WTC11 (cell line): ENCODE measurements around the gene SLFN5.

Experiments used
- FOXP4 ChIP-seq: sonication (generic); formaldehyde crosslinking; IDR thresholded peaks from 2 replicates; pipeline ENCODE4 v1.8.0; 2022; ENCODE audit warnings: mild to moderate bottlenecking, missing genetic modification reagents
- IRF1 ChIP-seq: sonication (generic); formaldehyde crosslinking; IDR thresholded peaks from 2 replicates; pipeline ENCODE4 v1.8.0; 2023; ENCODE audit warnings: missing genetic modification reagents
- MXD4 ChIP-seq: fragments of 250-450 bp; sonication (Bioruptor Pico); IDR thresholded peaks from 2 replicates; pipeline ENCODE4 v1.8.0; 2021; ENCODE audit warnings: mild to moderate bottlenecking, moderate library complexity, borderline replicate concordance
- RELA ChIP-seq: sonication (generic); formaldehyde crosslinking; IDR thresholded peaks from 2 replicates; pipeline ENCODE4 v1.8.1; 2022; ENCODE audit warnings: missing genetic modification reagents, mild to moderate bottlenecking, borderline replicate concordance
- SP1 ChIP-seq: sonication (generic); formaldehyde crosslinking; conservative IDR thresholded peaks from 2 replicates; pipeline ENCODE4 v1.8.1; 2022; ENCODE audit warnings: missing genetic modification reagents
- USF2 ChIP-seq: sonication (generic); formaldehyde crosslinking; IDR thresholded peaks from 2 replicates; pipeline ENCODE4 v1.8.1; 2023; ENCODE audit warnings: mild to moderate bottlenecking, missing genetic modification reagents, moderate library complexity
- ZNF671 ChIP-seq: fragments of 250-450 bp; sonication (Bioruptor Pico); IDR thresholded peaks from 2 replicates; pipeline ENCODE4 v1.8.0; 2021; ENCODE audit warnings: mild to moderate bottlenecking
- TF ChIP-seq, protein P1 (sequence below): fragments of 200-600 bp; IDR thresholded peaks from 2 replicates; pipeline ENCODE4 v1.8.0; 2022; ENCODE audit warnings: antibody characterized with exemption

- TF ChIP-seq MXD4 (CRISPR knock-in tag) (no peak), SP1 (CRISPR knock-in tag) (no peak), USF2 (CRISPR knock-in tag) (no peak), ZNF671 (CRISPR knock-in tag) (no peak), FOXP4 (no peak), IRF1 (CRISPR knock-in tag) (no peak), RELA (CRISPR knock-in tag) (no peak)
- TF ChIP-seq, protein P1, sequence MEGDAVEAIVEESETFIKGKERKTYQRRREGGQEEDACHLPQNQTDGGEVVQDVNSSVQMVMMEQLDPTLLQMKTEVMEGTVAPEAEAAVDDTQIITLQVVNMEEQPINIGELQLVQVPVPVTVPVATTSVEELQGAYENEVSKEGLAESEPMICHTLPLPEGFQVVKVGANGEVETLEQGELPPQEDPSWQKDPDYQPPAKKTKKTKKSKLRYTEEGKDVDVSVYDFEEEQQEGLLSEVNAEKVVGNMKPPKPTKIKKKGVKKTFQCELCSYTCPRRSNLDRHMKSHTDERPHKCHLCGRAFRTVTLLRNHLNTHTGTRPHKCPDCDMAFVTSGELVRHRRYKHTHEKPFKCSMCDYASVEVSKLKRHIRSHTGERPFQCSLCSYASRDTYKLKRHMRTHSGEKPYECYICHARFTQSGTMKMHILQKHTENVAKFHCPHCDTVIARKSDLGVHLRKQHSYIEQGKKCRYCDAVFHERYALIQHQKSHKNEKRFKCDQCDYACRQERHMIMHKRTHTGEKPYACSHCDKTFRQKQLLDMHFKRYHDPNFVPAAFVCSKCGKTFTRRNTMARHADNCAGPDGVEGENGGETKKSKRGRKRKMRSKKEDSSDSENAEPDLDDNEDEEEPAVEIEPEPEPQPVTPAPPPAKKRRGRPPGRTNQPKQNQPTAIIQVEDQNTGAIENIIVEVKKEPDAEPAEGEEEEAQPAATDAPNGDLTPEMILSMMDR: no peak
These were observed 16.1 kb downstream of the SLFN5 start for GRCh38 chr17:35259001-35259400.
